Stimulated activated CD4-positive, alpha-beta T cell treated with anti-CD3 and anti-CD28 coated beads, Interleukin-12 subunit alpha, Interleukin-12 subunit beta, amount 100 ng/mL, for 24 hours (primary cell): ENCODE data around the gene GRK3.
A peak's percentile ranks its signal among the peaks of the same experiment; 100 is the strongest.

Source experiments
- DNase-seq, 2 experiments: peaks; one replicate each; pipeline ENCODE4 v3.0.0-alpha.2; 2020; ENCODE audit warnings: low read depth in 2 of 2

Gene GRK3

DNA sequence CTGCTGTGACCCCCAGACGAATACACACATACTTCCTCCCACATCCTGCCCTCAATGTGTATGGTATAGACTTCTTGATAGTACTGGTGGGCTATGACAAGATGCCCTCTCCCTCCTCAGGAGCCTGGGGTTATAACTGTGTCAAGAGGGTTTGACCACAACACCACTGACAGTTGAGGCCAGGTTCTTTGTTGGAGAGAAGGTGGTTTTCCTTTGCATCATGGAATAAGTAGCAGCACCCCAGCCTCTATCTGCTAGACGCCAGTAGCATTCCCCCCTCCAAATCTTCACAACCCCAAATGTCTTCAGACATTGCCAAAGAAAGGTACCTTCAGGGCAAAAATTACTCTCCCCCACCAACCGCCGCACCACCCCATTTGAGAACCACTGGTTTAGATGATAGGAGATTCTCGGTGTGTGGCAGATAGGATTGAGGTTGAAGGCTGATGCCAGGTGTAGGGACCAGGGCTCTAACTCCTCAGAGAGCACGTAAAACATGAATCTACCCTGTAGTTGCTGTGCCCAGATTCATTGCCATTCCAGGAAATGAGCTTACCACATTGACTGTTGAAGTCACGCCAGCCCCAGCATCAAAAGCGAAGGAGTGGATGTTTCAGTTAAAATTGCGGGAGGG, 172.0 kb downstream of the GRK3 start:
- peak in 1 of 2 experiments; percentile 20 for DNase-seq

GRCh38 chr22:25739659-25740344, 175.3 kb downstream of the GRK3 start:
- DNase-seq, result no peak

GRCh38 chr22:25741692-25742626, 177.5 kb downstream of the GRK3 start, which contains the start of gene MYO18B:
Gene MYO18B, plus strand, starts transcription at chr22:25742188. Its CDS starts 18,905 bp downstream, at chr22:25761093.
- DNase-seq, result no peak

DNA sequence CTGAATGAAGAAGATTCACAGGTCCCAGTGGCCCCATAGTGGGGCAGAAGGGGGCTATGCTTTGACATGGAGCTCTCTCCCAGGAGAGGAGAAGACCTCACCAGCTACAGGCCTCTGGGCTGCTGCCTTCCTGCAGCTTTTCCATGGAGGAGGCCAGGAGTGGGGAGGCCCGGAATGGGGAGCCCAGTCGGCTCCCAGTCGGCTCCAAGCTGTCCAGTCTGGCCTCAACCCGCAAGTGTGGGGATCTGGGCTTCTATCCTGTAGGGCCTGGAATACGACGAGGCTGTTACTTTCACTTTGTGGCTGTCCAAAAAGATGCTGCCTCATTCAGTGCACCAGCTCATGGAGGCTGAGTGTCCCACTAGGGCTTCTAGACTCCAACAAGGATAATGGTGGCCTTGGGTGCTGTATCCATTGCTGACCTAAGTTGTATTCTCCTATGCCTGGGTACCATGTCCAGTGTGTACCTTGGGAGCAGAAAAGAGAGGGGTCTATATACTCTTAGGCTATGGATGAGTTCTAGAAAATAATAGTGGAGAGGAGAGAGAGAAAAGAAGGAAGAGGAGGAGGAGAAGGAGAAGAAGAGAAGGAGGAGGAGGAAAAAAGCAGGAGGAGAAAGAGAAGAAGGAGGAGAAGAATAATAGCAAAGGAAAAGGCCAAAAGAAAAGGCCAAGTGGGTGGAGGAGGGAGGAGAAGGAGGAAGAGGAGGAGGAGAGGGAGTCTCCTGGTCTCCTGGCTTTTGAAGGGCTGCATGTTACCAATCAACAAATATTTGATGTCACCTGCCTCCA, 178.6 kb downstream of the GRK3 start:
- no peak for DNase-seq

- no peak for DNase-seq
Measured at GRCh38 chr22:25744694-25745093, 180.2 kb downstream of the GRK3 start.

- DNase-seq, result peak in 1 of 2 experiments; percentile 10
Measured at GRCh38 chr22:25745341-25746011, 181.0 kb downstream of the GRK3 start.

DNA sequence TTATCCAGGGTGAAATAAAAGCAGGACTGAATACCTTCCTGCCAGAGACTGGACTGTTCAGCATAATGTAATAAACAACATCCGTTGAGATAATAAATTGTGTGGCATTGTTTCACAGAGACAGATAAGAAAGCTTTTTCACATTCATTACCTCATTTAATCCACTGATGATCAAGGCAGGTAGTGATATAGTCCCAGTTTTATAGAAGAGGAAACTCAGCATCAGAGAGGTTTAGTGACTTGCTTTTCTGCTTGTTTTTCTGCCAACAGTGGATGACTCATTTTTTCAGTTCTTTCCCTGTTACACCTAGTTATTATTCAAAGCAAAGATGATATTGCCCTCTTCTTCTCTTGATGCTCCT, 181.5 kb downstream of the GRK3 start:
- no peak for DNase-seq

DNA sequence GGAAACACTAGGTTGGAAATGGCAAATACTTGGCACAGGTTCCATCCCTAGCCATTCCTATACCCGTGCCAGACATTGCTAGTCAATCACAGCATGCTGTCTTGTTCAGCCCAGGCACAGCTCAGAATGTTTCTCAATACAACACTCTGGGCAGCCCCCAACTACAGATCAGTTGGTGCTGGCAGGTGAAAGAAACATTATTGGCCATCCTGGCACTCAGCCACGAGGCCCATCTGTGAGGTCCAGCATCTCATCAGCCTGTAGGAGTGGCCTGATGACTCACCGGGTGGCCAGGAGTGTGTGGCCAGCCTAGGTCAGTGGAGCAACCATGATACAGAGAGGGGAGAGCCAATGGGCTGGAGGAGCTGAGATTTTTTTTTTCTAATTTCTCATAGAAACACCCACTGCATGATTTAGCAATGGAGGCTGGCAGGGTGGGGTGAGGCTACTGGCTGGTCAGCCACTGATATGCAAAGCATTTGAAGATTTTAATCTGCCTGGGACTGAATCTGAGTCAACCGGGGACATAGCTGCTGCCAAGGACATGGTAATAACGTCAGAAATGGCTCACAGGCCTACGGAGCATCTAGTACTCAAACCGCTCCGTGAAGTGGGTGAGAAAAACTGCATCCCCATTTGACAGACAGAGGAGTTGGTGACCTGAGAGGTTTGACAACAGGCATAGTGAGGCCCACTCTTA, 182.9 kb downstream of the GRK3 start:
- no peak for DNase-seq

DNA sequence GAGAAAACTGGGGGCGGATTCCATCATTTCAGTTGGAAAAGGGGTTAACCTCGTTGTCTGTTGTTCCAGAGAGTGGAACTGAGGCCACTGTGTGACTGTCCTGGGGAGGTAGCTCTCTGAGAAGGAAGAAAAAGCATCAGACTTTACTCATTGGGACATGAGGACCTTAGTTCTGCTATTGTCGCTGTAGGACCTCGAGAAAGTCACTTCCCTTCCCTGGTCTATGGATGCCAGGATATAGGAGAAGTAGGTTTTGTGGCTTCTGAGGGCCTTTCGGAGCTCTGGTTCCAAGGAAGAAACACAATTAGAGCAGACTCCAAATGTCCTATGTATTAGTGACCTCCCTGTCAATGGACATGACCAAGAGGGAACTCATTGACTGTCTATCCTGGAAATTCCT, 183.7 kb downstream of the GRK3 start:
- no peak for DNase-seq

DNA sequence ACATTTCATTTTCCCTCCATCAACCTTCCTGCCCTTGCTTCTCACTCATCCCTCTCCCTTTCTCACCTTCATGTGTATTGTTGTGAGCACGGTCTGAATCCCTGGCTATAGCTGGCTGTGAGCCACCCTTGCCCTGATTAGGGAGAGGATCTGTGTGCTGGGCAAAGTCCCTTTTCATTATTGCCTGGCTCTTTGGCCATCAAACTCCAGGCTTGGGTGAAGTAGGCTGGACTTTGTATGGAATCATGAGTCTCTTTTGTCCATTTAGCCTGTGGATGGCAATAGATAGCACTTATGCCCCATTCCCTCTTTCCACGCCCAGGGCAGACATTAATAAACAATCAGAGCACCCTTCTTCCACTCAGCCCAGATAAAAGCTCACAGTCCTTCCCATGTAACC, 184.2 kb downstream of the GRK3 start:
- no peak for DNase-seq

- peak in 1 of 2 experiments; percentile 20 for DNase-seq
Measured at GRCh38 chr22:25749420-25750169, 185.1 kb downstream of the GRK3 start.

GRCh38 chr22:25750569-25751173, 186.2 kb downstream of the GRK3 start:
- no peak for DNase-seq

GRCh38 chr22:25751174-25751581, 186.7 kb downstream of the GRK3 start:
- DNase-seq, result no peak

GRCh38 chr22:25752615-25753214, 188.2 kb downstream of the GRK3 start:
- no peak for DNase-seq

GRCh38 chr22:25753252-25753651, 188.8 kb downstream of the GRK3 start:
- DNase-seq, result no peak

GRCh38 chr22:25754527-25755202, 190.2 kb downstream of the GRK3 start:
- no peak for DNase-seq

DNA sequence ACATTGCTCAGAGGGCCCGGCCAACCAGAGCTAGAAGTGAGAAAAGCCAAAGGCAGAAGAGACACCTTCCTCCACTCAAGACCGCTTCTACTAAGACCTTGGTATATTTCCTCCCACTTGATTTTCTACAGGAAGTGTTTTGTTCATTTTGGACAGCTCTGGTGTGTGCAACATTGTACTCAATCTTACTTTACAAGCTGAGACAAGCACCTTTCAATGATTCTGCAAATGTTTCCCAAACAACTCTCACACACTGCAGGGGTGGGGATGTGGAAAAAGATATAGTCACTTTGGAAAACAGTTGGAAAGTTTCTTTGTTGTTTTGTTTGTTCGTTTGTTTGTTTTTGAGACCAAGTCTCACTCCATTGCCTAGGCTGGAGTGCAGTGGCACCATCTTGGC, 193.2 kb downstream of the GRK3 start:
- no peak for DNase-seq

GRCh38 chr22:25758316-25758715, 193.8 kb downstream of the GRK3 start:
- no peak for DNase-seq
